ENCODE results near the gene PGAP2.

DNA sequence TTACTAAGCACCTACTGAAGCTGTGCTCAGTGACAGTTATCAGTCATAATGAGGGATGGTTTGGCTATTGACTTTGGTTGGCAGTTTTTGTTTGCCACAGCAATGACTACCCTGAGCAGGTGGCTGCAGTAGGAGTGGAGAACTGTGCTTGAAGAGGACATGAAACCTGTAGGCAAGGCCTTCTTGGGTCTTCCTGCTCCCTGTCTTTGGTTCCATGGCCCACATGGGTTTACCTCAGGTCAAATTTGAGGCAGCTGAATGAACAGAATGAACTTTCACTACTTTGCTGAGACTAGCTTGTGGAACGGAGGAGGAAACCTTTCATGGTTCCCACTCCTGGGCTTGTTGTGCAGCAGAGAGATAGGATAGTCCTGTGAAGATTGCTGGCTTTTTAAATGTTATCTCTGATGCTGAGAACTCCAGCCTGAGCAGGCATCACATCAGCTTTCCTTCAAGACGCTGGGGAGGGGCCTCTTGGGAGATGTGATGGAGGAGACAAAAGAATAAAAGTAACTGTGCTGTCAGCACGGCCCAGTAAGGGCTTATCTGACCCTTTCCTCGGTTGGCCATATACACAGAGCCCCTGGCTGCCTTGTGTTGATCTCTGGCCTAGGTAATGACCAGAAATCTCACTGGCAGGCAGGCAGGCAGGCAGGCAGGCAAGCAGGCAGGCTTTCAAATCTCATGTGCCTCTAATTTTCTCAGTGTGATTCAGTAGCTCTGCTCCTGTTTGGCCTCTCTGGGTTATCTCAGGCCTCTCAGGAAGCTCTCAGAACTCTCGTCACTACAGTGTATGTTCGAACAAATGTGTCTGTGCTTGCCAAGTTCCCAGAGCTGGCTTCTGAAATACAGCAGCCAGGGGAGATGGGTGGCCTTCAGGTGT lies 59.1 kb downstream of the PGAP2 start:
- no peak for TF ChIP-seq CTCF (IDR thresholded peaks at IDR 0.05)
- no peak for TF ChIP-seq POLR2AphosphoS5 (IDR thresholded peaks at IDR 0.05; ENCODE audit: low read depth, low read length)
- TF ChIP-seq, protein P1, sequence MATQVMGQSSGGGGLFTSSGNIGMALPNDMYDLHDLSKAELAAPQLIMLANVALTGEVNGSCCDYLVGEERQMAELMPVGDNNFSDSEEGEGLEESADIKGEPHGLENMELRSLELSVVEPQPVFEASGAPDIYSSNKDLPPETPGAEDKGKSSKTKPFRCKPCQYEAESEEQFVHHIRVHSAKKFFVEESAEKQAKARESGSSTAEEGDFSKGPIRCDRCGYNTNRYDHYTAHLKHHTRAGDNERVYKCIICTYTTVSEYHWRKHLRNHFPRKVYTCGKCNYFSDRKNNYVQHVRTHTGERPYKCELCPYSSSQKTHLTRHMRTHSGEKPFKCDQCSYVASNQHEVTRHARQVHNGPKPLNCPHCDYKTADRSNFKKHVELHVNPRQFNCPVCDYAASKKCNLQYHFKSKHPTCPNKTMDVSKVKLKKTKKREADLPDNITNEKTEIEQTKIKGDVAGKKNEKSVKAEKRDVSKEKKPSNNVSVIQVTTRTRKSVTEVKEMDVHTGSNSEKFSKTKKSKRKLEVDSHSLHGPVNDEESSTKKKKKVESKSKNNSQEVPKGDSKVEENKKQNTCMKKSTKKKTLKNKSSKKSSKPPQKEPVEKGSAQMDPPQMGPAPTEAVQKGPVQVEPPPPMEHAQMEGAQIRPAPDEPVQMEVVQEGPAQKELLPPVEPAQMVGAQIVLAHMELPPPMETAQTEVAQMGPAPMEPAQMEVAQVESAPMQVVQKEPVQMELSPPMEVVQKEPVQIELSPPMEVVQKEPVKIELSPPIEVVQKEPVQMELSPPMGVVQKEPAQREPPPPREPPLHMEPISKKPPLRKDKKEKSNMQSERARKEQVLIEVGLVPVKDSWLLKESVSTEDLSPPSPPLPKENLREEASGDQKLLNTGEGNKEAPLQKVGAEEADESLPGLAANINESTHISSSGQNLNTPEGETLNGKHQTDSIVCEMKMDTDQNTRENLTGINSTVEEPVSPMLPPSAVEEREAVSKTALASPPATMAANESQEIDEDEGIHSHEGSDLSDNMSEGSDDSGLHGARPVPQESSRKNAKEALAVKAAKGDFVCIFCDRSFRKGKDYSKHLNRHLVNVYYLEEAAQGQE (IDR thresholded peaks at IDR 0.05; ENCODE audit: insufficient read depth in 1 of 2, low read depth in 2 of 2, low read length in 1 of 2) = no peak
- TF ChIP-seq SIN3A (IDR thresholded peaks at IDR 0.05; ENCODE audit: borderline replicate concordance, insufficient read depth, low read depth, low read length) = no peak

All from Panc1 (cell line).